GM12878 (cell line): ENCODE measurements around the gene ALX4. TPM values are rescaled to one million over a fixed set of nuclear protein-coding genes. Genes with fewer than 3 reads are reported as not detected.

Experiments used
- ELK1 ChIP-seq: IDR thresholded peaks from 2 replicates; pipeline ENCODE4 v1.6.1; 2012; ENCODE audit warnings: low read depth, low read length, improper control_type of control experiment
- ESRRA ChIP-seq: IDR thresholded peaks from 2 replicates; pipeline ENCODE4 v1.6.1; 2012; ENCODE audit warnings: mild to moderate bottlenecking, low read length, improper control_type of control experiment
- FOXK2 ChIP-seq: fragments of 450-650 bp; IDR thresholded peaks from 2 replicates; pipeline ENCODE4 v1.6.1; 2017; ENCODE audit warnings: mild to moderate bottlenecking, moderate library complexity
- GATAD2B ChIP-seq: fragments of 450-650 bp; conservative IDR thresholded peaks from 2 replicates; pipeline ENCODE4 v1.6.1; 2017; ENCODE audit warnings: low read depth, mild to moderate bottlenecking, moderate library complexity
- HDAC6 ChIP-seq: fragments of 200-600 bp; sonication (generic); IDR thresholded peaks from one replicate; pipeline ENCODE4 v1.8.0; 2017; ENCODE audit warnings: antibody characterized with exemption; ENCODE audit not compliant: unreplicated experiment
- JUNB ChIP-seq: IDR thresholded peaks from 2 replicates; pipeline ENCODE4 v1.6.1; 2016; ENCODE audit warnings: antibody characterized with exemption, mild to moderate bottlenecking
- MXI1 ChIP-seq: fragments of 150-350 bp; IDR thresholded peaks from 2 replicates; pipeline ENCODE4 v1.6.1; 2011; ENCODE audit warnings: low read depth, mild to moderate bottlenecking, inconsistent platforms, low read length, improper control_type of control experiment
- POLR2A ChIP-seq: IDR thresholded peaks from 2 replicates; pipeline ENCODE4 v1.6.1; 2011; ENCODE audit warnings: low read depth, mild to moderate bottlenecking, low read length
- SMC3 ChIP-seq: IDR thresholded peaks from 2 replicates; pipeline ENCODE4 v1.6.1; 2011; ENCODE audit warnings: low read length, improper control_type of control experiment, borderline replicate concordance
- SPI1 ChIP-seq: IDR thresholded peaks from 2 replicates; pipeline ENCODE4 v1.6.1; 2011; ENCODE audit warnings: low read depth, mild to moderate bottlenecking, low read length, moderate library complexity, borderline replicate concordance; ENCODE audit not compliant: insufficient read depth
- SREBF2 ChIP-seq: IDR thresholded peaks from 2 replicates; pipeline ENCODE4 v1.6.1; 2012; ENCODE audit warnings: mild to moderate bottlenecking, low read length
- USF1 ChIP-seq: IDR thresholded peaks from 2 replicates; pipeline ENCODE4 v1.6.1; 2011; ENCODE audit warnings: borderline replicate concordance, low read depth, mild to moderate bottlenecking, moderate library complexity, mixed read lengths, low read length; ENCODE audit not compliant: insufficient read depth; ENCODE audit errors: extremely low read length
- WRNIP1 ChIP-seq: IDR thresholded peaks from 2 replicates; pipeline ENCODE4 v1.6.1; 2011; ENCODE audit warnings: low read depth, low read length, improper control_type of control experiment, borderline replicate concordance
- ZNF687 ChIP-seq: fragments of 450-650 bp; IDR thresholded peaks from 2 replicates; pipeline ENCODE4 v1.6.1; 2017; ENCODE audit warnings: mild to moderate bottlenecking, moderate library complexity
- polyA plus RNA-seq, 11 experiments: library from polyadenylated mRNA; depleted of rRNA in 4 of 11; unstranded in 6 of 11; stranded (reverse) in 5 of 11; fragments of >200 nt; fragmentation: Nextera tagmentation in 4 of 11; fragmentation: Illumina TruSeq in 1 of 11; extraction: Ambion mirVana in 4 of 11; extraction: Trizol in 1 of 11; gene quantifications; 1 replicate in 1 of 11; 2 replicates in 10 of 11; pipeline versions ENCODE4 v1.2.1 to v1.2.3, GENCODE V29; 2011 to 2016; ENCODE audit warnings: inconsistent platforms in 2 of 11, missing spikeins in 2 of 11, low read depth in 1 of 11
- total RNA-seq, 4 experiments: library from RNA; depleted of rRNA in 3 of 4; stranded (reverse); fragments of >200 nt in 3 of 4; fragmentation: Illumina TruSeq in 1 of 4; extraction: Trizol in 1 of 4; gene quantifications; 2 replicates each; pipeline versions ENCODE4 v1.2.1 to v1.2.3, GENCODE V29; 2013 to 2021

The ALX4 gene
- total and polyA plus RNA-seq, 10 of the 15 experiments (the other 5 are each of a cell fraction or from before 2014, with no cell fraction given) = not detected

GRCh38 chr11:44288133-44288526, 21.8 kb downstream of the ALX4 start (continued):
- TF ChIP-seq ZNF687 = no peak
- no peak for TF ChIP-seq USF1
- TF ChIP-seq HDAC6 = no peak
- TF ChIP-seq JUNB = no peak
- no peak for TF ChIP-seq ESRRA
- no peak for TF ChIP-seq SMC3
- no peak for TF ChIP-seq ELK1
- no peak for TF ChIP-seq WRNIP1
- no peak for TF ChIP-seq POLR2A
- TF ChIP-seq GATAD2B = no peak
- TF ChIP-seq SREBF2 = no peak
- no peak for TF ChIP-seq SPI1
- no peak for TF ChIP-seq FOXK2
- no peak for TF ChIP-seq MXI1
